GM13977 (cell line): ENCODE results near the gene FRRS1L.

ENCODE experiments used
- DNase-seq: peaks from one replicate; pipeline ENCODE4 v3.0.0; 2012; ENCODE audit warnings: low spot score
- in situ Hi-C: fragments of 300-500 bp; cut with MboI; formaldehyde crosslinking; loops from one replicate; pipeline ENCODE4 v1.12.0; 2022; ENCODE audit warnings: low sequenced_read_pairs, low pct_unique_long_range_greater_than_20kb, mixed read lengths, inconsistent platforms; ENCODE audit not compliant: unreplicated experiment
- TF ChIP-seq, protein P1 (sequence below): IDR thresholded peaks from 2 replicates; pipeline ENCODE4 v1.5.1; 2012; ENCODE audit warnings: mild to moderate bottlenecking, control low read depth; ENCODE audit not compliant: insufficient read depth; ENCODE audit errors: extremely low read depth, missing control alignments

Gene FRRS1L

DNA sequence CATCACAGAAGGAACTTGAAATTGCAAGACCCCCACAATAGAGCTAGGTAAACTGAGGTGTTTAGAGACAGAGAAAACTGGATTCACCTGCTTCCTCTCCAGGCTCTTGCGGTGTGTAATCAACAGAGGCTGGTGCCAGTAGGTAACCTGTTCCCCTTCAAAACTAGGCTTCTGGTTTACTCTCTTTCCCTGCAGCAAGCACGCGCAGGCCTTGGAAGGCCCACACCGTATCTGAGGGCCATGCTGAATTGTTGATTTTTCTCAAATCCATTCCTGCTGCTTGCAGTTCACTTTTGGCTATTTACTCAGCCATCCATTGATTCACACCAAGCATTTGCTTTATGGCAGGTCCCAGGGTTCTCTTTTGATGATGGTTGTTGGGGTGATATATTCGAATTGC is 667 bp upstream of the FRRS1L start:
- no peak for DNase-seq
- TF ChIP-seq, protein P1, sequence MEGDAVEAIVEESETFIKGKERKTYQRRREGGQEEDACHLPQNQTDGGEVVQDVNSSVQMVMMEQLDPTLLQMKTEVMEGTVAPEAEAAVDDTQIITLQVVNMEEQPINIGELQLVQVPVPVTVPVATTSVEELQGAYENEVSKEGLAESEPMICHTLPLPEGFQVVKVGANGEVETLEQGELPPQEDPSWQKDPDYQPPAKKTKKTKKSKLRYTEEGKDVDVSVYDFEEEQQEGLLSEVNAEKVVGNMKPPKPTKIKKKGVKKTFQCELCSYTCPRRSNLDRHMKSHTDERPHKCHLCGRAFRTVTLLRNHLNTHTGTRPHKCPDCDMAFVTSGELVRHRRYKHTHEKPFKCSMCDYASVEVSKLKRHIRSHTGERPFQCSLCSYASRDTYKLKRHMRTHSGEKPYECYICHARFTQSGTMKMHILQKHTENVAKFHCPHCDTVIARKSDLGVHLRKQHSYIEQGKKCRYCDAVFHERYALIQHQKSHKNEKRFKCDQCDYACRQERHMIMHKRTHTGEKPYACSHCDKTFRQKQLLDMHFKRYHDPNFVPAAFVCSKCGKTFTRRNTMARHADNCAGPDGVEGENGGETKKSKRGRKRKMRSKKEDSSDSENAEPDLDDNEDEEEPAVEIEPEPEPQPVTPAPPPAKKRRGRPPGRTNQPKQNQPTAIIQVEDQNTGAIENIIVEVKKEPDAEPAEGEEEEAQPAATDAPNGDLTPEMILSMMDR: no peak
- in situ Hi-C loops: no loop called here

DNA sequence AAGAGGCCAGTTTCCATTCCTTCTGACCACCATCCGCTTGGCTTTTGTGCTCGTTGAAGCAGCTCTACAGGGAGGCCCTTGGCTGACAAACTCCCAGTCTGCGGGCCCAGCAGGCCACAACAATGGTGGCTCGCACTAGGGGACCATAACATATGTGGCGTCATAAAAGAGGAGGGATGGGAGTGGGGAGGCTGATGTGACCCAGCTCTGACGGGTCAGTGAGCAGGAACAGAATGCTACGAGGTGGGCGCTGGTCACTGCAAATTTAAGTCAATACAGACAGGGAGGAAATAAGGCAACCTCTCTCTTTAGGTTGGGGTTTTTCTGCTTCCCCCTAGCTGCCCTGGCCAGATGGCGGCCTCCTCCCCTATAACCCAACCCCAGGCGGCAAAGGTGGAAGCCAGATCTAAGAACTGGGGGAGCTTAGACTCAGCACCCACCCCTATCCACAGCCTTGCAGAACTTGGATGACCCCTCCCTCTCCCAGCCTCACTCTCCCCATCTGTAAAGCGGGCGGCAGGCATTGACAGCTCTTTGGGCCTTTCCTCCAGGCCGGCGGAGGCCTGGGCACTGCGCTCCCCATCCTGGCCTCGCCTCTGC is 778 bp downstream of the FRRS1L start:
- TF ChIP-seq, protein P1: no peak
- in situ Hi-C loops: no loop called here
- no peak for DNase-seq

DNA sequence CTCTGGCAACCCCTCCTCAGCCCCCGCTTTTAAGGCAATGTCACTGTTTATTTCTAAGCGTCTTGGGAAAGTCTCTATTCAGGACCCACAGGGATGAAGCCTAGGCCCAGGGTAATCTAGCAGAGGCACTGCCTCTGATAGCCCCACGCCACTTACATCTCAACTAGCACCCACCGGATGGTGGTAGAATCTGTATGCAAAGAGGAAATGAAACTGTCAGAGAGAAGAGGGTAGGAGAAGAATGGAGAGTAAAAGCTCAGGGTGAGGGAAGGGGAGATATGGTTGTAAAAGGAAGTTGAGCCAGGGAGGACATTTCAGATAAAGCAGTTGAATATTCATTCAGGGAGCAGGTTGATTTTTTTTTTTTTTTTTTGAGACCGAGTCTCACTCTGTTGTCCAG is 3.0 kb downstream of the FRRS1L start:
- DNase-seq: no peak
- in situ Hi-C loops: no loop called here
- TF ChIP-seq, protein P1: no peak

DNA sequence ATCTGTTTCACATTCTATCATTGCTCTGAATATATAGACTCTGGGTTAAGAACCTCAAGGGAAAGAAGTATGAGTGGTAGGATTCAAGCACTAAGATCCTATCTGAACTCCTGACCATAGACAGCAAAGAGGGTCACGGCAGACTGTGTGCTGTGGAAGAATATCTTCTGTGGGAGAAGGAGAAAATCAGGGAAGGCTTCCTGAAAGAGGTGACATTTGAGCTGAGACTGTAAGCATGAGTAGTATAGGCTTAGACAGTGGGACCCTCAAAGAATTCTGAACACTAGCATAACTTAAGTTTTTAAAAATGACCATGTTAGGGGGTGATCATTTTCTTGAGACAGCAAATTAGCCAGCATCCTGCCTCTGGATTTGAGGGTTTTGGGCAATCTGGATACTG is 3.9 kb downstream of the FRRS1L start:
- DNase-seq: no peak
- in situ Hi-C loops: no loop called here
- TF ChIP-seq, protein P1: no peak

DNA sequence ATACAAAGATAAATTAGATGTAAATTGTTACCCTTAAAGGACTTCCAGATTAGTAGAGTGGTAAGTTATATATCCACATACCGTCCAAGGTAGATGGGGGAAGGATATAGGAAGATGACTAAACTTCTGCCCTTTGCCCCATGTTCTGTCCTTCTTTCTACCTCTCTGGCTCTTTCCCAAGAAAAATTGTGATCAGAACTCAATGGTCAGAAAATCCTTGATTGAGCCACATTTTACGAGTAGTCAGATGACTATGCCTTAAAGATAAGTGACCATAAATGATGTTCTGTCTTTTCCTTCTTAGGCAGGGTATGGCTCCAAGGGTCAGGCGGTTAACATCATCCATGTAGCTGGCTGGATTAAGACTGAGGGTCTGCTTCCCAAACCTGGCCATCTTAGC is 4.4 kb downstream of the FRRS1L start:
- in situ Hi-C loops: no loop called here
- TF ChIP-seq, protein P1: no peak
- no peak for DNase-seq

DNA sequence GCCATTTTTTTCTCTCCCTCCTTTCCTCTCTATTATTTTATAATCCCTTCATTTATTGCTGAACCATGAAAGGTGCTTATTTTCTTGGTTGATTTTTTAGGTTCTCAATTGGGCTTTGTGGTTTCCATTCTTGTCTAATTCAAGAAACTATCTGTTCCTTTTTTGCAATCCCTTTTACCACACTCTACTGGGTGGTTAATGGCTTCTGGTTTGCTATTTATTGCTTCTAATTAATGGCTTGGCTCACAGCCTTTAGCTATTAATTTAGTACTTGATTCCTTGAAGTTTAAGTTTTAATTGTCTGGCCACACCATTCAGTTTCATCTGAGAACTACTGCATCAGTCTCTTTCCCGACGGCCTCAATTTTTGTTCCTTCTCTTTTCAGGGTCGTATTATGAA is 5.6 kb downstream of the FRRS1L start:
- TF ChIP-seq, protein P1: no peak
- in situ Hi-C loops: no loop called here
- no peak for DNase-seq

DNA sequence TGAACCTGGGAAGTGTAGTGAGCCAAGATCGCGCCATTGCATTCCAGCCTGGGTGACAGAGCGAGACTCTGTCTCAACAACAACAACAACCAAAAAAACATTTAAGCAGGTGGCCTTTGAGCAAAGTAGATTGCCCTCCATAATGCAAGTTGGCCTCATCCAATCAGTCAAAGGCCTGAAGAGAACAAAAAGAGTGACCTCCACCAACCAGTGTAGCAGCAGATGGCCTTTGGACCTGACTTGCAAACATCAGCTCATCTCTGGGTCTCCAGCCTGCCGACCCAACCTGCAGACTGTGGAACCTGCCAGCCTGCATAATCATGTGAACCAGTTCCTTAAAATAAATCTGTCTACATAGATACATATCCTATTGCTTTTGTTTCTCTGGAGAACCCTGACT is 7.5 kb downstream of the FRRS1L start:
- in situ Hi-C loops: no loop called here
- TF ChIP-seq, protein P1: no peak
- DNase-seq: no peak
